IPS DF 6.9 (cell line): ENCODE measurements around the gene PCLO.
"Not testable (repeated sequence)": the region's sequence is repeated elsewhere in the genome, so short reads cannot be mapped to it uniquely, and the experiment has no call there.

ENCODE experiments used
- DNase-seq: peaks from one replicate; pipeline ENCODE4 v3.0.0-alpha.2; 2013; ENCODE audit warnings: low read depth, low spot score
- H3K27ac ChIP-seq: one replicate; pipeline ENCODE4 v1.5.1; 2013; ENCODE audit warnings: low read length, control low read depth
- H3K27me3 ChIP-seq: 2 replicates; pipeline ENCODE4 v1.6.1; 2013; ENCODE audit warnings: mild to moderate bottlenecking, low read length; ENCODE audit not compliant: control insufficient read depth, insufficient read depth
- H3K36me3 ChIP-seq: 2 replicates; pipeline ENCODE4 v1.6.1; 2013; ENCODE audit warnings: low read length; ENCODE audit not compliant: control insufficient read depth, insufficient read depth
- H3K4me1 ChIP-seq: 2 replicates; pipeline ENCODE4 v1.6.1; 2013; ENCODE audit warnings: low read length; ENCODE audit not compliant: control insufficient read depth, insufficient read depth
- H3K4me3 ChIP-seq: 2 replicates; pipeline ENCODE4 v1.5.1; 2013; ENCODE audit warnings: mild to moderate bottlenecking, low read length
- H3K9me3 ChIP-seq: 2 replicates; pipeline ENCODE4 v1.6.1; 2013; ENCODE audit warnings: low read length, inconsistent platforms; ENCODE audit not compliant: control insufficient read depth, insufficient read depth
- WGBS: extraction: QIAGEN DNeasy Blood & Tissue Kit; methylation state at CpG from one replicate; pipeline ENCODE4 v1.1.7; 2013; ENCODE audit warnings: mixed read lengths, missing lambda C conversion rate; ENCODE audit not compliant: insufficient read length, insufficient coverage; 5-methylcytosine and 5-hydroxymethylcytosine counted together

Gene PCLO

DNA sequence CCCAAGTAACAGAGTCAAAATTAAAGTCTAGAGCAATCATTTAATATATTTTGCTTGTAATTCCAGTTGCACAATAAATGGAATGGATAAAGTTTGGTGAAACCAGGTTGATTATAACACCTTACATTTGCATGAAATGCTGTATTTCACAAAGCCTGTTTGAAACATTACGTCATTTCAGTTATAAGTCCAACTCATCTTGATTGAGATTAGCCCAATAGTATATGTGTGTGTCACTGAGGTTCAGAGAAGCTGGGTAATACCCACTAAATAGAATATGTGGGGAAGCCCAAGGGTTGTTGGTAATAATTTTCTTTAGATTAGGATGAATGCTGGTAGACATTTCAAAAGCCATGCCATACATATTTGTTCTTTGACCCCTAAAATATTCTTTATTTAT lies 456.3 kb downstream of the PCLO start:
- H3K9me3 ChIP-seq, H3K27me3 ChIP-seq, H3K4me1 ChIP-seq, DNase-seq, H3K36me3 ChIP-seq, H3K4me3 ChIP-seq, H3K27ac ChIP-seq: not testable (repeated sequence)
- WGBS: no CpG with 5 or more reads among the region's 1 CpG

DNA sequence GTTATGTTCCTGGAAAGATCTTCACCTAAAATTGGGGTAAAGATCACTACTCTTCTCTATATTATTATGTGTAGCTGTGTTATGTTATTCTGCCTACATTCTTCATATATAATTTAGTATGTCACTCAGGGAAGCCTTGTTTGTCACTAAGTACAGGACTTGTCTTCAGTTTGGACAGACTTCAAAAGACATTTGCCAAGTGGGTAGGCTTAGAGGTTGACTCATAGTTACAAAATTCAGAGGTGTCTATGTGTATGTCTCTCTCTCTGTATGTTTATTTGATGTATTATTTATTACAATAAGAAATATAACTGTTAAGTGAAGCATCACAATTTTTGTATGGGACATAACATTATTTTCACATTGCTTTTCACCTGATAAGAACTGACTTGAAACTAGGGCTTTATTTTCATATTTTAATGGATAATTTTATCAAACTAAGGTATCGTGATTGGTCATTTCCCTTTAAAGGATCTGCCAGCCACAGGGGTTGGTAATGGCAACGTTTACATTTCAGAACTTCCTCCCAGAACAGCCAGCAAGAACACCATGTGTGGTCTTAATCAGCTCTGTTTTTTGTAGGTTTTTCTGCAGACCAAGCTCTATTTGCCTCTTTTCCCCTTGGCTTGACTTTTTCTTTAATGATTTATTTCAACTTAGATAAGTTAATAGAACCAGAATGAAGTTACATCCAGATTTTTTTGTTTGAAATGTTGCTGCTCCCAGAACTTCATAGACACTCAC lies 457.0 kb downstream of the PCLO start:
- no peaks in the 10 kb centered on the region for H3K4me1 ChIP-seq
- no peaks in the 10 kb centered on the region for H3K36me3 ChIP-seq
- no CpG with 5 or more reads among the region's 2 CpGs for WGBS
- DNase-seq: no peak
- H3K27me3 ChIP-seq: no peaks in the 10 kb centered on the region
- H3K27ac ChIP-seq: no peak overlapping the region
- no peaks in the 10 kb centered on the region for H3K9me3 ChIP-seq
- no peak overlapping the region for H3K4me3 ChIP-seq

DNA sequence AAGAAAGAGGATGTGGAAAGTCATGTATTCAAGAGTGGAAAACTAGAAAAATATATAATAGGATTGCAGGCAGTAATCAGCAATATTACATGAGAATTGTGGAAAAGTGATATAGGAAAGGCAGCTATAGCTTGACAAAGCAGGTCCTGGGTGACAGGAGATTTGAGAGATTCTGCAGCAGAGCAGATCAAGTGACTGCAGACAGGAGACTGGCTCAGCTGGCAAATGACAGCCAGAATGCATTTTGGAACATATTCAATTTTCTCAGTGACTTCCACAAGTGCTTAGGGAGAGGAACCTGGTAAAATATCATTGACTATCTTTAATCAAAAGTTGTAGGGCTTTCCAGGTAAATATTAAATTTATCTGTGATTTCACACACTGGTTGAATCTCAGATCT lies 458.6 kb downstream of the PCLO start:
- Histone ChIP-seq H3K27ac (no peak overlapping the region), H3K4me1 (no peaks in the 10 kb centered on the region), H3K36me3 (no peaks in the 10 kb centered on the region), H3K4me3 (no peak overlapping the region), H3K27me3 (no peaks in the 10 kb centered on the region), H3K9me3 (no peaks in the 10 kb centered on the region)
- DNase-seq: no peak
